Stimulated activated effector memory CD8-positive, alpha-beta T cell treated with anti-CD3 and anti-CD28 coated beads, Interleukin-12 subunit alpha, Interleukin-12 subunit beta, amount 100 ng/mL, for 72 hours (primary cell): ENCODE measurements around the gene DAGLA.
A peak's percentile ranks its signal among the peaks of the same experiment; 100 is the strongest.

ENCODE experiments used
- ATAC-seq: fragments of 150-1000 bp; cut with Tn5 transposase; 2 replicates; pipeline ENCODE4 v1.10.0; 2021
- DNase-seq, 2 donors: peaks; one replicate each; pipeline ENCODE4 v3.0.0; 2021 to 2022; ENCODE audit warnings: low spot score in 2 of 2
- H3K27ac Mint-ChIP-seq: one replicate; pipeline ENCODE4 v1.8.0; 2022; ENCODE audit warnings: mild to moderate bottlenecking, mixed read lengths
- H3K36me3 Mint-ChIP-seq: one replicate; pipeline ENCODE4 v1.8.0; 2022; ENCODE audit warnings: mild to moderate bottlenecking, mixed read lengths
- H3K4me1 Mint-ChIP-seq: one replicate; pipeline ENCODE4 v1.8.0; 2022; ENCODE audit warnings: mixed read lengths
- H3K4me3 Mint-ChIP-seq: one replicate; pipeline ENCODE4 v1.8.0; 2022; ENCODE audit warnings: mild to moderate bottlenecking, mixed read lengths
- H3K9me3 Mint-ChIP-seq: one replicate; pipeline ENCODE4 v1.8.0; 2022; ENCODE audit warnings: mixed read lengths

The DAGLA gene

DNA sequence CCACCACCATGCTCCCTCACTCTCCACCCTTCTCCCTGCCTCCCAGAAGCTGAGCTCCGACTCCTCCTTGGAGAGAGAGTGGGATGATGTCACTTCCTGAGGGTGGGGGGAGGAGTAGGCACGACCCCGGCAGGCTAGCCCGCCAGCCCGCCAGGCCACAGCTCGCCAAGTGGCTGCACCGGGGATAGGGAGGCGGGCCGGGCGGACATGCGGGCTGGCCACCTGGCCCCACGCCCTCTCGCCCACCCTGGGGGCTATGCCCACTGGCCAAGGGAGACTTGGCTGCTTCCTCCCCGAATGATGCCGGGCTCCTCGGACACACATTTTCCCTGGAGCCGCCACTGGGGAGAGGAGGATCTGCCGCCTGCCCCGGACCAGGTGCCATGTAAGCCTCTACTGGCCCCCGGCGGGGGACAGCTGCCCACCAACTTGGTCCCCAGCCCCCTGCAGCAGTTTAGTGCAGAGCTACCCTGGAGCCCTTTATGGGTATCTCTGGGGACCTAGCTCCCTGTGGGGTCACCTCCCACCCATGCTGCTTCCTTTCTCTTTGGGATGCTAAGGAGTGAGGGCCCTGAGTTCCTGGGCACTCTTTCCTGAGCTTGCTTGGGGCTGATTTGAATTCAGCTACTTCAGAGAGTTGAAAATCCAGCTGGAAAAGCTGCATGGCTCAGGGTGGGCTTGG, 38.6 kb downstream of the DAGLA start:
- ATAC-seq (no peak), DNase-seq (no peak)
- Mint-ChIP-seq H3K9me3 (no peaks in the 10 kb centered on the region), H3K4me1 (no peaks in the 10 kb centered on the region), H3K36me3 (no peaks in the 10 kb centered on the region), H3K4me3 (no peak overlapping the region), H3K27ac (no peak overlapping the region)

DNA sequence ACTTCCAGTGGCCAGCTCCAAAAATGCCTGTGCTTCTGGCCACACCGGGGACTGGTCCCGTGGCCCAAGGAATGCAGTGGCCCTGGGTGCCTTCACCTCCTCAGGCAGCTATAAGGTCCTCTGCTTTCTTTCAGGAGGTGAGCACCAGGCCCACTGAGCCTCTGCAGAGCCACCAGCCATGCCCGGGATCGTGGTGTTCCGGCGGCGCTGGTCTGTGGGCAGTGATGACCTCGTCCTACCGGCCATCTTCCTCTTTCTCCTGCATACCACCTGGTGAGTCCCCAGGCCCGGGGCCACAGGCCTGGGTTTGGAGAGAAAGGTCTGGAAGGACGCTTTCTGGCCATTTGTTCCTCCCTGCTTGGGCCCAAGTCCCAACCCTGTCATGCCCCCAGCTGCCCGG, 39.8 kb downstream of the DAGLA start:
- no peak overlapping the region for H3K27ac Mint-ChIP-seq
- DNase-seq (no peak), ATAC-seq (no peak)
- no peak overlapping the region for H3K4me3 Mint-ChIP-seq
- no peaks in the 10 kb centered on the region for H3K9me3 Mint-ChIP-seq
- no peaks in the 10 kb centered on the region for H3K4me1 Mint-ChIP-seq
- H3K36me3 Mint-ChIP-seq: no peaks in the 10 kb centered on the region

DNA sequence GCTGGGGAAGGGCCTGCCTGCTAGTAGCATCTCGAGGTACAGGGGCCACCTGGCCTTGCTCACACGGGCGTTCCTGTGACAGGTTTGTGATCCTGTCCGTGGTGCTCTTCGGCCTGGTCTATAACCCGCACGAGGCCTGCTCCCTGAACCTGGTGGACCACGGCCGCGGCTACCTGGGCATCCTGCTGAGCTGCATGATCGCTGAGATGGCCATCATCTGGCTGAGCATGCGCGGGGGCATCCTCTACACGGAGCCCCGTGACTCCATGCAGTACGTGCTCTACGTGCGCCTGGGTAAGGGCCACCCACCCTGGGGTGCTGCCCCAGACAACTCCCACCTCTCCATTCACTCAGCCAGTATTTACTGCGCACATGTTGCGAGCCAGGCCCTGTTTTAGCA, 40.4 kb downstream of the DAGLA start:
- H3K9me3 Mint-ChIP-seq: no peaks in the 10 kb centered on the region
- no peak overlapping the region for H3K4me3 Mint-ChIP-seq
- no peak overlapping the region for H3K27ac Mint-ChIP-seq
- H3K4me1 Mint-ChIP-seq: no peaks in the 10 kb centered on the region
- DNase-seq: no peak
- no peaks in the 10 kb centered on the region for H3K36me3 Mint-ChIP-seq
- no peak for ATAC-seq

DNA sequence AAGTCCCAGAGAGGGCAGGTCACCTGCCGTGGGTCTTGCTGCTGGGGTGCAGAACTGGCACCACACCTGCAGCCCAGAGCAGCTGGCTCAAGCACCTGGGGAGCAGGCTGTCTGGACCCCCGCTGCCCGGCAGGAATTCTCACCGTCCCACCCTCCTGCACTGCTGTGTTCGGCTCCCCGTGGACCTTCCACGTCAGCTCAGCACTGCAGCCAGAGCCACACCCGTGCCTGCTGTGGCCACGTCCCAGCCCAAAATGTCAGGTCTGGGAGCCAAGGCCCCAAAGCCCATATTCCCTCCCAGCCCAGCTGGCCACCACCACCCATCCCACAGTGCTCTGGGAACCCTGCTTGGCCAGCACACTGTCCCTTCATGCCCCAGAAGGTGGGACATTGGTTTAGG, 44.2 kb downstream of the DAGLA start:
- peaks cover 6% of the 10 kb centered on the region for H3K4me1 Mint-ChIP-seq
- no peaks in the 10 kb centered on the region for H3K36me3 Mint-ChIP-seq
- ATAC-seq (no peak), DNase-seq (no peak)
- H3K9me3 Mint-ChIP-seq: no peaks in the 10 kb centered on the region
- H3K27ac Mint-ChIP-seq: no peak overlapping the region
- H3K4me3 Mint-ChIP-seq: no peak overlapping the region

DNA sequence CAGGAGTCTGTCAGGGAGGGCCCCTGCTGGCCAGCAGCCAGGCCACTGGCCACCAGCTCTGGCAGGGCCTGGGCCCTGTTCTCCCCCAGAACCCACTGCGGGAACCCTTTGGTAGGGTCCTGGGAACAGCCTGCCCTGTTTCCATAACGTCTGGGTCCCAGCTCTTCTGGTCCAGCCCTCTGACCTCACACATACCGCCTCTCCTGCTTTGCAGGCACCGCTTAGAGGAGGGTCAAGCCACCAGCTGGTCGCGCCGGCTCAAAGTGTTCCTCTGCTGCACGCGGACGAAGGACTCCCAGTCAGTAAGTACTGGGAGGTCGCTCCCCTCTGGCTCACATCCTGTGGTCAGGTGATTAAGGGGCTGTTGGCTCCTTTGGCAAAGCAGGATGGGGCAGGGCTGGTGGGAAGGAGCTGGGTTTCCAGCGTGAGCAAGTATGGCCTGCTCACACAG, 45.6 kb downstream of the DAGLA start:
- Mint-ChIP-seq H3K4me3 (no peak overlapping the region), H3K27ac (no peak overlapping the region), H3K4me1 (peaks cover 6% of the 10 kb centered on the region), H3K9me3 (no peaks in the 10 kb centered on the region), H3K36me3 (no peaks in the 10 kb centered on the region)
- no peak for ATAC-seq
- no peak for DNase-seq

DNA sequence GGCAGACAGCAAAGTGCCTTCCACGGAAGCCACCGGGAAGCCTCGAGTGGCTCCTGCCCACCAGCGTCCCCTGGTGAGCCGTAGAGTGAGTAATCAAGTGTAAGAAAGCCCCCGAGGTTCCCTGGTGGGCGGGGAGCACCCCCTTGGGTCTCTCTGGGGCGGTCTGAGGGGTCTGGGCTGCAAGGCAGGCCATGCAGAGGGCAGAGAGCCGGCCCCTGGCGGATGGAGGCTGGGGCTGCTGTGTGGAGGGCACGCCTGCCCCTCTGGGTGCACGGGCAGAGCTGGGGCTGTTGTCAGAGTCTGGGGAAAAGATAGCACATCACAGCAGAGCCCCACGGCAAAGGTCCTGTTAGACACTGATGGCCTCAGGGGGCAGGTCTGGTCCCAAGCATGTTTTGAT, 46.6 kb downstream of the DAGLA start:
- Mint-ChIP-seq H3K4me1 (peaks cover 6% of the 10 kb centered on the region), H3K4me3 (no peak overlapping the region), H3K9me3 (no peaks in the 10 kb centered on the region), H3K36me3 (no peaks in the 10 kb centered on the region), H3K27ac (no peak overlapping the region)
- no peak for DNase-seq
- ATAC-seq: no peak

DNA sequence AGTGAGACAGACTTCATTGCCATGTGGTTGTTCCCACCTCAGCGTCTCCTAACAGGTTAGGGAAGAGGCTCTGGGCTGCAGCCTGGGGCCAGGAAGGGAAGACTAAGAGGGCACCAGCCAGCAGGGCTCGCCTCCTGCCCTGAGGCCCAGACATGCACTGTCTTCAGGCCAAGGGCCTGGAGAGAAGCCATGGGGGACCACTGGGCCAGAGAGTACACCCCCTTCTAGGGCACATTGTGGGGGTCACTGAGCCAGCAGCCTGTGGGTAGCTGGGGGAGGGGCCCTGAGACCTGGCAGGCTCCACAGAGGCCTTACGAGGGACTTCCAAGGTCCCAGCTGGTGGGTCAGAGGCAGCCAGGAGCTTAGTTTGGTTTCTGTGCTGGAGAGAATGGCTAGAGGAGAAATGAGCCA, 47.2 kb downstream of the DAGLA start:
- no peak overlapping the region for H3K4me3 Mint-ChIP-seq
- ATAC-seq: no peak
- no peak overlapping the region for H3K27ac Mint-ChIP-seq
- no peak for DNase-seq
- H3K9me3 Mint-ChIP-seq: no peaks in the 10 kb centered on the region
- H3K36me3 Mint-ChIP-seq: no peaks in the 10 kb centered on the region
- H3K4me1 Mint-ChIP-seq: peaks cover 6% of the 10 kb centered on the region

DNA sequence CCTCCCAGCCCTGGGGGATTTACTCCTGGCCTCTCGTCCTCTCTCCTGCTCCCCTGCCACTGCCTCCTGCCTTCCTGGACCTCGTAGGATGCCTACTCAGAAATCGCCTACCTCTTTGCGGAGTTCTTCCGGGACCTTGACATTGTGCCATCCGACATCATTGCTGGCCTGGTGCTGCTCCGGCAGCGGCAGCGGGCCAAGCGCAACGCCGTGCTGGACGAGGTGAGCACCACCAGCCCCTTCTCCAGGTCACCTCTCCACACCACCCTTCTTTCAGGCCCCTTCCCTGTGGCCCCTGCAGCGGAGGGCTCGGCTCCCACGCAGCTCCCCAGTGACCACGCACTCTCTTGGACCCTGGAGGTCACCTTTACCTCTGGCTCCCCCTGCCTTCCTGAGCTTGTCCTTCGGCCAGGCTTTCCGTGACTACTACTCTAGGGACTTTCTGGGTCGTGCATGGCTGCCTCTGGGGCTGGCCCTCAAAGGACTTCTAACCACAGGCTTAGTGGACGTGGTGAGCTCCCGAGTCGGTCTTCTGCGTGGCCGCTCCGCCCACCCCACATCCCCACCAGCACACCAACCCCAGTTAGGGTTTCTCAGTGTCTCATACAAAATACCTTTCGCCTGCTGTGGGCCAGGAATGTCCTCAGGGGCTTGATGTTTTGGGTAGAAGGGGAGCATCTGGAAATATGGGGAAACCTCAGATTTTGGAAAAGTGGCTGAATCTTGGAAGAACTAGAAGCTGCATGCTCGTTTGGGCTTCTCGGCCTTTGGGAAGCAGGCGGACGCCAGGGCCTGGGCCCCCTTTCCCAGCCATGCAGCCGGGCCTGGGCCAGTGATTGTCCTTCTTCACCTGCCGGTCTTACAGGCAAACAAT, 48.1 kb downstream of the DAGLA start:
- peaks cover 9% of the 10 kb centered on the region for H3K4me1 Mint-ChIP-seq
- H3K4me3 Mint-ChIP-seq: no peak overlapping the region
- DNase-seq (no peak), ATAC-seq (no peak)
- H3K27ac Mint-ChIP-seq: no peak overlapping the region
- H3K9me3 Mint-ChIP-seq: no peaks in the 10 kb centered on the region
- H3K36me3 Mint-ChIP-seq: peaks cover 2% of the 10 kb centered on the region

DNA sequence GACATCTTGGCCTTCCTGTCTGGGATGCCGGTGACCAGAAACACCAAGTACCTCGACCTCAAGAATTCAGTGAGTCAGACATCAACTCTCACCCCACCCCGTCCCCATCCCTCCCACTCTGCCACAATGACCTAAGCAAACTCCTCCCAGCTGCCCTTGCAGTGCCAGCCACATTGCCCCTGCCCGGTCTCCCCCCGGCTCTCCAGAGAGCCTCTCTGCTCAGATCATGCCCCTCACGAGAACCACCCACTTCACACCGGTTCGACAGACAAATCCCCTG, 48.7 kb downstream of the DAGLA start:
- ATAC-seq (peak; percentile 62), DNase-seq (no peak)
- H3K9me3 Mint-ChIP-seq: no peaks in the 10 kb centered on the region
- no peak overlapping the region for H3K4me3 Mint-ChIP-seq
- peaks cover 5% of the 10 kb centered on the region for H3K36me3 Mint-ChIP-seq
- peaks cover 14% of the 10 kb centered on the region for H3K4me1 Mint-ChIP-seq
- no peak overlapping the region for H3K27ac Mint-ChIP-seq

DNA sequence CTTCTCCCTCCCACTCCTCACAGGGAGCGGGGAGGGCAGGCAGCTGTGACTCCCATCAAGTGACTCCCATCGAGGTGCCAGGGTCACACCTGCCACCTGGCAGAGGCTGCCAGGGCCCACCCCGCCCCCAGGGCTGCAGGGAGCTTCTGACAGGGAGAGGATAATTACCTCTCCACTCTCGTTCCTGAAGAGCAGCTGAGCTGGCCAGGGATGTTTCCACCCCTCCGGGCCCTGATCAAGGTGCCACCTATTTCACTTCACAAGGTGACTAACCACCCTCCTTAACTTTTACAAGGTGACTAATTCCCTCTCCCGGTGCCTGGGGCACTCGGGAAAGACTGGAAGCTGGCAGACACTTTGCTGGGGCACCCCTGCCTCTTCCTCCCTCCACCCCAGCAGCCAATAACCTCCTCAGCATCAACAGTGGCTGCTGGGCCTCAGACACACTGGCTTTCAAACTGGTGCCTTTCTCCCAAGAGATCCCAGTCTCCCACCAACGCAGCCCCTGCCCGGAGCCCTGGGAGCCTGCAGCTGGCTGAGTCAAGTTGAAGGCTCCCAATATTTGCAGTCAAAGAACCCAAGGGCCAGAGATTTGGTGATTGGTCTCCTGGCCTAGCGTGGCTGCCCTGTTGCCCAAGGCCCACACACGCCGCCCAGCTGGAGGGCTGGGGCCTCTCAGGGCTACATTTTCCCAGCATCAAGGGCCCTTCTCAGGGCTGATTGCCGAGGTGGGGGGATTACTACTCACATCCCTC, 50.2 kb downstream of the DAGLA start:
- Mint-ChIP-seq H3K36me3 (peaks cover 5% of the 10 kb centered on the region), H3K9me3 (no peaks in the 10 kb centered on the region), H3K4me1 (peaks cover 14% of the 10 kb centered on the region), H3K27ac (peak overlapping the region; percentile 65), H3K4me3 (no peak overlapping the region)
- DNase-seq: no peak
- no peak for ATAC-seq

DNA sequence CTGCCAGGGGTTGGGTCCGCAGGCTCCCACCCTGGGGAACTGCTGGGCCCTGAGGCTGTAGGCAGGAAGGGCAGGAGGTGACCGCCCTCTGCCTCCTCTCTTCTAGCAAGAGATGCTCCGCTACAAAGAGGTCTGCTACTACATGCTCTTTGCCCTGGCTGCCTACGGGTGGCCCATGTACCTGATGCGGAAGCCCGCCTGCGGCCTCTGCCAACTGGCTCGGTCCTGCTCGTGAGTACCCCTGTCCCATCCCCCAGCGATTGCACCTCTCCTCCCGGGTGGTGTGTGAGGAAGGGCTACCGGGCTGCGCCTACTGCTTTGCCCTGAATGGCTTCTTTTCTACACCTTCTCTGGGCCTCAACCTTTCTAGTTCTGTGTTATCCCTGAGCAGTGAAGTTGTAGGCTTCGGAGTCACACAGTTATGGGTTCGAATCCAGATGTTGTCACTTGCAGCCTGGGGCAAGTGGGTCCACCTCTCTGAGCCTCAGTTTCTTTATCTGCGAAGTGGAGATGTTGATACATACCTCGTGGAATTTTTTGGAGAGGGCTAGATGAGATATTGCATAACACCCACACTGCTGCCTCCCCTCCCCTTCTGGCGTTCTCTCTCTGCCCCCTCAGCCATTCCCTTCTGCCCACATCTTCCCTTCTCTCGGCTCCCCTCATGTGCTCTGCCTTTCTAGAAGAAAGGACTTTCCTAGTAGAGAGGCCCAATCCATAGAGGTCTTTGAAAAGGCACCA, 51.2 kb downstream of the DAGLA start:
- Mint-ChIP-seq H3K36me3 (peaks cover 5% of the 10 kb centered on the region), H3K9me3 (no peaks in the 10 kb centered on the region), H3K4me3 (no peak overlapping the region), H3K4me1 (peaks cover 14% of the 10 kb centered on the region), H3K27ac (no peak overlapping the region)
- ATAC-seq: no peak
- no peak for DNase-seq

DNA sequence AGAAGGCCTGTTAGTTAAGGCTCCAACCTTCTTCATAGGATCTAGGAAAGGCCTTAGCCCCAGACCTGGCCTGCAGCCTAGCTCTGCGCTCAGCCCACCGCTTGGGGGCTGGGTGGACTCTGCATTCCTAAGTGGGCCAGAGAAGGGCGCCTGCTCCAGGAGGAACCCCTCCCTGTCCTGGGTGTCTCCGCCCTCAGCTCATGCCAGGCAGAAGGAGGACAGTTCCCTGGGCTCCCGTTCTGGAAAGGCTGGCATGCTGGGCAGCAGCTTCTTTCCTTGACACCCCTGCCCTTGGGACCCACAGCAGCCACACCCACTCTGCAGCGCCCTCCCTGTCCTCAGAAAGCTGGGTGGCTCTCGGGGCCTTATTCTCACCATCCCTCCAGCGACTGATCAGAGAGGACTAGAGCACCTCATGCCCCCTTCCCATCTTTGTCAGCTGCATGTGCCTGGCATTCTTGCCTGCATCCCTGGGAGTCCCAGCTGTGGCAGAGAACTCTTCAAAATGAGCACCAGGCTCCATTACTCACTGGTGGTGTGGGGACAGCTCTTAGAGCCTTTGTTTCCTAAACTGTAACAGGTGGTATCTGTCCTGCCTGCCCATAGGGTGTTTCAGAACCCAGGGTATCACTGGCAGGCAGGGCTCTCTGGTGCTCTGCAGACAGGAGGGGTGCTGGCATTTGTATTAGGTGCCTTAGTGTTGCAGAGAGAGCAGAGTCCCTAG, 51.9 kb downstream of the DAGLA start:
- Mint-ChIP-seq H3K4me1 (peaks cover 14% of the 10 kb centered on the region), H3K27ac (no peak overlapping the region), H3K36me3 (peaks cover 5% of the 10 kb centered on the region), H3K4me3 (no peak overlapping the region), H3K9me3 (no peaks in the 10 kb centered on the region)
- DNase-seq (no peak), ATAC-seq (no peak)

DNA sequence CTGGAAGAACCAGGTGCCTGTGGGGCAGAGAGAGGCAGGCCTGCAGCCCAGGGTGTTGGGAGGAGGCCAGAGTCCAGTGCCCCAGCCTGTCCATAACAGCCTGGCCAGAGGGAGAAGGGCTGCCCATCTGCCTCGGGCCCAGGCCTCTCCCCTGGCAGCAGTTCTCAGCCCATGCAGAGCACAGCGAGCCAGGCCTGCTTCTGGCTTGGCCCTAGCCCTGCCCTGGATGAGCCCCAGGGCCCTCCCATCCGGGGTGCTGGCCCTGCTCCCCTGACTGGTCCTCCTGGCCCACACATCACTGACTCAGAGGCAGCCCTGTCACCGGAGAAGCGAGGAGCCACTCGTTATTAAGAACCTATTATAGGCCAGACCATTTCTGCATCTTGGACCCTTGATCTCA, 52.5 kb downstream of the DAGLA start:
- Mint-ChIP-seq H3K4me3 (no peak overlapping the region), H3K27ac (no peak overlapping the region), H3K4me1 (peaks cover 14% of the 10 kb centered on the region), H3K36me3 (peaks cover 5% of the 10 kb centered on the region), H3K9me3 (no peaks in the 10 kb centered on the region)
- ATAC-seq: no peak
- no peak for DNase-seq

DNA sequence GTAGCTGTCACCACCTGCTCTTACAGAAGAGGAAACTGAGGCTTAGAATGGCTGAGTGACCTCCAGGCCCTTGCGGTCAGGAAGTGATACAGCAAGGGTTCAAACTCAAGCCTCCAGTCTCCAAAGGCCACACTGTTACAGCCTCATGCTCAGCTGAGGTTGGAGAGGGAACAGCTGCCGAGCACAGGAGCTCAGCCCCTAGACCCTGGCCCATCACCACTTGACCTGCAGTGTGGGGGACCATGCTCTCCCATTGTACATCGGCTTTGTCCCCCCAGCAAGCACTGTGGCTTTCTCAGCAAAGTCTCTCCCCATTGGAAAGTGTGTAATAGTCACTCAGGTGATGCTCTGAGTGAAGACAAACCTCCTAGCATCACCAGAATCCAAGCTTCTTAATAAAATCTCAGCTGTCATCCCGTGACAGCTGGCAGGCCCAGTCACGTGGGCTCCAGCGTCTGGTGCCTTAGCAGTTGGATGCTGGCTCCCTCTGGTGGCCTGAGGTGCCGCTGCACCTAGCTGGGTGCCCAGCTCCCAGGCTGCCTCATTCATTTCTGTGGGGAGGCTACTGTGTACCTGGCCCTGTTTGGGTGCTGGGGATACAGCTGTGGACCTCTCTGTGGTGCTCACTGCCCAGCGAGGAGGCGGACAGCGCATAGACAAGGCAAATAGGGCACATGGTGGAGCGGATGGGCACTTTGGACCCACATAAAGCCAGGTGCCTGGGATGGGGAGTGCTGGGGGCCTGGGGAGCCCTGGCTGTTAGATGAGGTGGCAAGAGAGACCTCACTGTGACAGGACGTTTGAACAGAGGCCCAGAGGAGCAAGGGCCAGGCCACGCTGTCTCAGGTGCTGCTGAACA, 53.2 kb downstream of the DAGLA start:
- H3K36me3 Mint-ChIP-seq: peaks cover 5% of the 10 kb centered on the region
- ATAC-seq: peak; percentile 87

More for the DNA sequence above, 53.2 kb downstream of the DAGLA start:
- DNase-seq: peak; percentile 77 to 87
- H3K9me3 Mint-ChIP-seq: no peaks in the 10 kb centered on the region
- peak overlapping the region; percentile 46 for H3K27ac Mint-ChIP-seq
- peaks cover 14% of the 10 kb centered on the region for H3K4me1 Mint-ChIP-seq
- no peak overlapping the region for H3K4me3 Mint-ChIP-seq
